ENCODE results near the gene SIAH2. TPM values are rescaled to one million over a fixed set of nuclear protein-coding genes. Genes with fewer than 3 reads are reported as not detected.

Gene SIAH2
- total RNA-seq, 1 experiment from 2014 or later: 20.7 TPM

DNA sequence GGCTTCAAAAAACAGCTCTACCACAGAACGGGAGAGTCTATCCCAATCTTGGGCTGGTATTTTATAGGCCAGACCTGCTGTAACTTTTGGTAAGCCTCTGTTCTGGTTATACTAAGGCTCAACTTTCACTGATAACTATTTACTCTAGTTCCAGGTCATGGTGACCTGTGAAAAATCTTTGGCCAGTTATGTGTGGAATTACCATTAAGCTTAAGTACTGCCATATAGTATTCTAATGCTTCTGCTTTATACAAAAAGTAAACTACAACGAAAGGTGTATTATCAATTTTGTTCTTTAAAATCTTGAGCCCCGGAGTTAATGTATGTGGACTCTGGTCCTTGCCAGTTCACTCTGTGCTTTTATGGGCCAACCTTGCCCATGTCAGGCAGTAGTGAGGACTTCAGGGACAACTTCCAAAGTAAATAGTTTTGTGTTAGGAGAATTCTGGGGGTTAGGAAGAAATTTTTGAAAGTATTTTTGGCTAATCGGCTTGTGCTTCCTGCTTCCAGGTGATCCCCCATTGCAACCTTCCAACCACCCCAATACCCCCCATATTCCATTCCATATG lies 6.4 kb downstream of the SIAH2 start:
- in situ Hi-C loops (cut with HindIII; ENCODE audit: low sequenced_read_pairs): no loop called here
- DNase-seq (ENCODE audit: low spot score): no peak

DNA sequence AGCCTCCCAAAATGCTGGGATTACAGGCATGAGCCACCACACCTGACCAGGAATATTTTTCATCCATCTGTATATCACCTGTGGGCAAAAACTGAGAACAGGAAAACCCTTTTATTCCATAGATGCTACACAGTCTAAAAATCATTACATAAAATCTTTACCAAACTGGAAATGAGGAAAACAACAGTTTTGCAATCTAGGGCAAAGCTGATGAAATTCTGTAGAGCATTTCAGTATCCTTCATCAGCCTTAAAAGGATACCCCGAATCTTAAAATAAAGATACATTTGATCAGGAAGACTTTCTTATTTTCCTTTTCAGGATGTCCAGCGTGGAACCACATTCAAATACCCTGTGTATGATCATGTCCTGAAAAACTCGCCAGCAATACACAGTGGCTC lies 7.1 kb downstream of the SIAH2 start:
- in situ Hi-C loops (cut with HindIII; ENCODE audit: low sequenced_read_pairs): no loop called here
- no peak for DNase-seq (ENCODE audit: low spot score)

DNA sequence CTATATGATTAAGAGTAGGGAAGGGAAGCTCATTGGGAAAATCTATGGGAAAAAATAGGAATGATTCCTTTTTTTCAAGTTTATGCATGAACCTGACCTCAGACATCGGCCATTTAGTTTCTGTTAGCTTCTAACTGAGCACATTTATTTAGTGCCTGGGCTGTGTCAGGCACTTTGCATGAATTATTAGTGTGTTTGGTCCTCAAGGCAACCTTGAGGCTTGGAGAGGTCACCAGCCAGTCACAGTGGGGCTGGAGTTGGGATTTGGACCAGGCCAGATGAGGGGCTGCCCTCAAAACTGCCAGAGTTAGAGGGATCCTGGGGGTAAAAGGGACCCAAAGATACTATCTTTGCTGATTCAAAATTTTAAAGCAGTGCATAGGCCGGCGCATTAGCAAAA lies 8.1 kb downstream of the SIAH2 start:
- DNase-seq (ENCODE audit: low spot score): no peak
- in situ Hi-C loops (cut with HindIII; ENCODE audit: low sequenced_read_pairs): no loop called here

DNA sequence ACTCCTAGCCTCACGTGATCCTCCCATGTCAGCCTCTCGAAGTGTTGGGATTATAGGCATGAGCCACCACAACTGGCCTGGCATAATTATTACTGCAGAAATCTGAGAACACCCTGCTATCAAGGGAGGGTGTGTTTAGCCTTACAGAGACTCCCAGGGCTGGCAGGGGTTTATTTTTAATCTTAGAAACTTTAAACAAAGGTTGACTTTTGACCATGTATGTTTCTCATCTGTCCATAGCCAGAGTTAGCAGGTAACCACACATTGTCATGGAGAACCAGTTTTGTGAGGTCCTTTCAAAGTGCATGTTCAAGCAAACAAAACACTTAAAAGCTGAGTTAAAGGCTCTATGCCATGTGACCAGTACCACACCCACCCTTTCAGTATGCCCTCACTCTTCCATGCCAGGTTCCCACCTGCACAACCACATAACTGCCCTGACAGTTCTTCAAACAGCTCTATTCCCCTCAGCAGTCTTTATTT lies 11.1 kb downstream of the SIAH2 start:
- DNase-seq (ENCODE audit: low spot score): no peak
- in situ Hi-C loops (cut with HindIII; ENCODE audit: low sequenced_read_pairs): no loop called here

DNA sequence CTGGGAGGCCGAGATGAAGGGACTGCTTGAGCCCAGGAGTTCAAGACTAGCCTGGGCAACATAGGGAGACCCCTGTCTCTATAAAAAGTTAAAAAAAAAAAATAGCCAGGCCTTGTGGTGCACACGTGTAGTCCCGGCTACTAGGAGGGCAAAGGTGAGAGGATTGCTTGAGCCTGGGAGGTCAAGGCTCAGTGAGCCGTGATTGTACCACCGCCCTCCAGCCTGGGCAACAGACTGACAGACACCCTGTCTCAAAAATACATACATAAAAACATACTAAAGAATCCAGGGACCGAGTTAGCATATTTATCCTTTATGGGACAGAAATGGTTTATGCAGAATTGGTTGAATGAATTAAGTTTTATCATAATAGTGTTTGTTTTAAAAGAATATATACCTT lies 13.7 kb downstream of the SIAH2 start:
- in situ Hi-C loops (cut with HindIII; ENCODE audit: low sequenced_read_pairs): no loop called here
- DNase-seq (ENCODE audit: low spot score): no peak

DNA sequence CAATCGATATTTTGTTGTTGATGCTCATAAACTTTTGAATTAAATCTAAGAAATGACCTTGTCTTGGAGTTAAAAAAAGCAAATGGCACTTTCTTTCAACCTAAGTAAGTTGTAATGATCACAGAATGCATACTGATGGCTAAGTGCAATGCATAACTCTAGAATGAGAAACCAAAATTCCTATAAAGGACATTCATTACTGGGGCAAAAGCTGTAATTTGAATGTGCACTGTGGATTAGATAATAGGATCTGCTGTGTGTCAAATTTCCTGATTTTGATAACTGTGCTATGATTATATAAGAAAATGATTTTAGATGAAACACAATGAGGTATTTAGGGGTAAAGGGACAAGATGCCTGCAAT lies 14.3 kb downstream of the SIAH2 start:
- in situ Hi-C loops (cut with HindIII; ENCODE audit: low sequenced_read_pairs): no loop called here
- DNase-seq (ENCODE audit: low spot score): no peak

DNA sequence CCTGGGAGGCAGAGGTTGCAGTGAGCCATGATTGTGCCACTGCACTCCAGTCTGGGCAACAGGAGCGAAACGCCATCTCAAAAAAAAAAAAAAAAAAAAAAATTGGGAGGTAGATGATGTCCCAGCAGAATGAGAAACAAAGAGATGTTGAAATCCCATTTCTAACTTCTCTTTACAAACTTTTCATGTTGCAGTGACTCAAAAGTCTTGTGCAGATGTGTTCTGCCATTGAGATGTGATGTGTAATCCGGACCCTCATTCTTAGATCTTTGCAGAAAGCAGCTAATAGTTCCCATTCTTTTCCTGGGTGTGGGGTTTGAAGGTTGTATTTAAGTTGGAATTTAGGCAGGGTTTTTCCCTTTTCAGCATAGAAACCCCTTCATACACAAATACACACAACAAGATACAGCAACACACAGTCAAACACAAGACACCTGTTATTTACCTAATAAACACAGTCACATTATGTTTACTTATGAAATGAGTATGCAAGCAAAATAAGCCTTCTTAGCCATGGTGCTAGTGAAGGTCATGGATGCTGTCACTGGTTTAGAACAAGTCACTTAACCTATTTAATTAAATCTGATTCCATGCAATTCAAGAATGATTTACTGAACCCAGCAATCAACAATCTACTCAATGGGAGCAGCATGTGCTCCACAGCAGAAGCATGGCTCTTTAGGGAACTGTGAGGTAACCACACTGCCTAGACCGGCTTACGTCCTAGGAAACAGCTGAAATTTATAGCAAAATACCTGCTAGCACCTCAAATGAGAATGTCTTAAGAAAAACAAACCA lies 14.9 kb downstream of the SIAH2 start:
- no peak for DNase-seq (ENCODE audit: low spot score)
- in situ Hi-C loops (cut with HindIII; ENCODE audit: low sequenced_read_pairs): no loop called here

DNA sequence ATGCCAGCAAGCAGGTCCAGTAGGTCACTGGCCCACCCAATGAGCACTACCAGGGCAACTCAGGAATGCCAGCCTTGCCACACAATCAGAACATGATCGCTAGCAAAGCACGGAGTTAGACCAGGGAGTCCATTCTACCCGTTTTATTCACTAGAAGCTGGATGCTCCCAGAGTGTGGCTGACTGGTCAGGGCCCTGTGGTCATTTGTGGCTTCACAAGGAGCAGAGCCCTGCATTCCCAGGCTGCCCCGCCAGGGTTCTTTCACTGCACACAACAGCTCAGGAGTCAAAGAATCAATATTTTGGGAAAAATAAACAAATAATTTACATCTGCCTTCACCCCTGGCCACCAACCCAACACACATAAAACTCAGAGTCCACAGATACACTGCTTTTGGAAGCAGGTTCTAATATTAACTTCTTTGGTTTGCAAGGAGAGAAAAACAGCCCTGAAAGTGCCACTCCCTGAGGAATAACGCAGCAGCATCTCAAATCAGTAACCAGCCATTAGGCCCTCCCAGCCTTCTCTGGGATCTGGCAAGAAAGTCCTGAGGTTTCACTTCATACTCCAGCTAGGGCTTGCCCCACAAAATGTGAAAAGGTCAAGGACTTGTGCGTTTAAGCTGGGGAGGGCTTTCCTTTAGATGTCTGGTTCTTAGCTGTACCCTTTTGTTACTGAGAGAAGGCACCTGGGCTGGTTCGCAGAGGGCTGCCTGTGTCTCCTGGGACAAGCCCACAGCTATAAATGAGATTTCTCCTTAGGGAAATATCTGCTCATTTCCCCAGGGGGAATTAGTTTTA lies 16.0 kb downstream of the SIAH2 start:
- in situ Hi-C loops (cut with HindIII; ENCODE audit: low sequenced_read_pairs): no loop called here
- no peak for DNase-seq (ENCODE audit: low spot score)

DNA sequence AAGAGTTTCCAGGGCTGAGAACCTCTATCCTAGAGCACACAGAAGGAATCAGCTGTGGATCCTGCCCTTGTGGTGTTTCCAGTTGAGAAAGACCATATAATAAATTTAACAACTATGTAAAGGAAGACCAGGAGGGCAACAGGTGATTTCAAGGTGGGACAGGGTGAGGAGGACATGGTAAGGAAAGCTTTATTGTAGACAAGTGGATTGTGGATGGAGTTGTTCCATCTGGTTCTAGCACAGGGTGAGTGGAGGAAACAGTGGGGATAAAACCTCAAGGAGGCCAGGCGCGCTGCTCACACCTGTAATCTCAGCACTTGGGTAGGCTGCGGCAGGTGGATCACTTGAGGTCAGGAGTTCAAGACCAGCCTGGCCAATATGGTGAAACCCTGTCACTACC lies 17.1 kb downstream of the SIAH2 start:
- in situ Hi-C loops (cut with HindIII; ENCODE audit: low sequenced_read_pairs): no loop called here

DNA sequence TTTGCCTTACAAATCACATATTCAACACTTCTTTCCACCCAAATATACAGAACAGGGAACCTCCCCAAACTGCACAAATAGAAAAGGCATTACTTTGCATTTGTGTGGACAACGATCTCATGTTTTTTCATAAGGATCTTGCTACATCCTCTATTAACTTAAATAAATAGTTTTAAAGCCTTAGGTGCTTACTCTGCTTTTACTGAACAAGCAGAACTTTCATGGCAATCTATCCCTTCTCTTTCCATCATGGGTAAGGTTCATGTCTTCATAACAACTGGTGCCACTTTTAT lies 18.1 kb downstream of the SIAH2 start:
- in situ Hi-C loops (cut with HindIII; ENCODE audit: low sequenced_read_pairs): no loop called here
- DNase-seq (ENCODE audit: low spot score): no peak

More for the DNA sequence above, 17.1 kb downstream of the SIAH2 start:
- DNase-seq (ENCODE audit: low spot score): no peak

DNA sequence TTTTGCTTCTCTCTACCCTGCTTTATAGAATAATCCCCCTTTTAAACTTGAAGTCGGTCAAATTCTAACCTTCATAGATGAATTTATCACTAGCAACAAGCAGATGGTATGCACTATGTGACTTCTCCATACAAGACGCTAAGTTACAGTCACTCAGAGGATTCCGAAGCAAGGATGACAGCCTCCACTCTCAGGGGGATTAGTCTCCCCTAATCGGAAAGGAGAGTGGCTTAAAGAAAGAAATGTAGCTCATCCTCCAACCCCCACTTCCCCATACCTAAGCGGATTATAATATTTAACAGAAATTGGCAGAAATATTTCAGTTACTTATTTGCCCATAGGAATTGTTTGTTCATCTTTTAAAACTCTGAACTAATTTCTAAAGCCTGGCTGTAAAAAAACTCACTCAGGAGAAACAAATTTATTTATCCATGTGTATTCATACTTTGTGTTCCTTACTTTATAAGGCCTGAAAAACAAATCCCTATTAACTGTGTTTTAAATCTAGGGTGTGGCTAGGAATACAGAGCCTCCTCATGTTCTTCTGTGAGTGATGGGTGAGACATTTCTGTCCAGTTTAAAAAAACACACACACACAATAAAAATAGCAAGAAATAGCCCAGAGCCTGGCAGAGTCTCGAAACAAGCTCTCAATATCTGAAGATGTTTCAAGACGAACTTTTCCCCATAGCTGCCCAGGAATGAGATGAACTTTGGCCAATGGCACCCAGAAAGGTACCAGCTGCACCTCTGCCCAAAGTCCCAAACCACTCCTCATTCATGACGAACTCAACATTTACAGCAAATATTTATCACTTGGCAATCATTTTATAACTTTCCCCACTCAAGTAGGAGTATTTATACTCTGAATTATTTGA lies 18.7 kb downstream of the SIAH2 start:
- in situ Hi-C loops (cut with HindIII; ENCODE audit: low sequenced_read_pairs): no loop called here
- no peak for DNase-seq (ENCODE audit: low spot score)

DNA sequence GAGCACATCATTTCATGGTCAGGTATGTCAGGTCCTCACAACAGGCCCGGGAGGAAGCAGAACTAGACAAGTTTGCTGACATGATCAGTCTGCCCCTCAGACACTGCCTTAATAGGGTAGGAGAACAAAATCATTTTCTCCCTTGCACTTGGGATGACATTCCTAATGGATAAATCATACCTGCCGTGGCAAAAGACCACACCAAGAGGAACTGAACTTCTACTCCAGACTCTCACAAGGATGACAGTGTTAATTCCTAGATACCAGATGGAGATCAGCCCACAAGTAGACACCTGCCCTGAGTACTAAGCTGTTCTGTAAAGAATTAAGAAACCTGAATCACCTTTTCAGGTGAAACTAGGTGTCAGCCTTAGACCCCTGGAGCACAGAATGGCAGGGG lies 19.5 kb downstream of the SIAH2 start:
- in situ Hi-C loops (cut with HindIII; ENCODE audit: low sequenced_read_pairs): no loop called here
- DNase-seq (ENCODE audit: low spot score): no peak

DNA sequence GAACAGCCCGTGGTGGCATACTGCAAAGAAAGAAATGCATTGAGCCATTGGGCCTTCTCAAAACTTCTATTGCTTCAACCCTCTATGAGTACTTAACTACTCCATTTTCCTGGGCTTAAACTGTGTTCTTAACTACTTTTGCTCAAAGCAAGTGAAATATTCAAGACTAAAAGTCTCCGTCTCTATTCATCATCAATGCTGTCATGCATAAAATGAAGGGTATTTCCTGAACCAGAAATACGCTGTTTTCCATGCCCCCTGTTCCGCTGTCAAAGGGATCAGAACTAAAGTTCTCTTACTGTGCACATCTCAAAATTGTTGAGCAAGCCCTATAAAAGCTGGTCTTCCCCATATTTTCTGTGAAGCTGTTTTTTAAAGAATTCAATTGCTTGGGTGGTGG lies 20.3 kb downstream of the SIAH2 start:
- in situ Hi-C loops (cut with HindIII; ENCODE audit: low sequenced_read_pairs): no loop called here
- no peak for DNase-seq (ENCODE audit: low spot score)

DNA sequence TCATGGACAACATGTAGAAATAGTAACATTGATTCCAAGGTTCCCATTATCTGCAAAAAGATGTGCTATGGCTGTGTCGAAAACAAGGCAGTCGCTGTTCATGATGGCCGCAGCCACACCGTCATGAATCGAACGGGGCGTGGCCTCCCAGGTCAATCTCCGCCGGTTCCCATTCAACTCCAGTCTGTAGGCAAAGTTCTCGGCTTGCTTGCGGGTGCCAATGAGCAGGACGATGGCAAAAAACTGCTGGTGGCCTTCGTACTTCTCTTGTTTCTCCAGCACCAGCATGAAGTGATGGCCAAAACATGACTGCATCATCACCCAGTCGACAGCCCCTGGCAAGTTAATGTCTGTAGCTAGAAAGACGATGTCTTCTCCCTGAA lies 20.8 kb downstream of the SIAH2 start:
- in situ Hi-C loops (cut with HindIII; ENCODE audit: low sequenced_read_pairs): no loop called here
- DNase-seq (ENCODE audit: low spot score): no peak

DNA sequence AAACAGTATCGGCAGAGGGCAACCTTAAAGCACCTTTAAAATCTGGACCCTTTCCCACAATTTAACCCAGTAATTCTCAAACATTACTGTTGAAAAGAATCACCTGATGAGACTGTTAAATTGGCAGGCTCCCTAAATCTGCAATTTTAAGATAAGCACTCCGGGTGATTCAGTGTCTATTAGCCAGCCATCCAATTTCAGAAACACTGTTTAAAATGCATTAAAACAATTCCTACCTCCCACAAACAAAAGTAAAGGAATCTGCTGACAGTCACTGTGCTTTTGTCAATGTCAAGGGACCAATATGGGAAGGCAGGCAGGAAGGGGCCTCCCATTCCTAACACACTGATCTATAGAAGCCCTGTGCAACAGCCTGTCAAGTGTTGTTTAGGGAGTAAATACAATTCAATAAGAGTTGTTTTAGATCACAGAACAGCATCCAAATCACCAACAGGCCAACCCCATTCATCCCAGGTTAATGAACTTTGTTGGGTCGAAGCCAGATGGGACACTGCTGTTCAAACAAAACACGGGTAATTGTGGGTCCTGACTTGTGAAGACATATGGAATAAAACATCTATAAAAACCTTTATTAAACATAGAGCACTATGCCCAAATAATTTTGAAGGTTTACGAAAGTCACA lies 21.4 kb downstream of the SIAH2 start:
- no peak for DNase-seq (ENCODE audit: low spot score)
- in situ Hi-C loops (cut with HindIII; ENCODE audit: low sequenced_read_pairs): no loop called here

DNA sequence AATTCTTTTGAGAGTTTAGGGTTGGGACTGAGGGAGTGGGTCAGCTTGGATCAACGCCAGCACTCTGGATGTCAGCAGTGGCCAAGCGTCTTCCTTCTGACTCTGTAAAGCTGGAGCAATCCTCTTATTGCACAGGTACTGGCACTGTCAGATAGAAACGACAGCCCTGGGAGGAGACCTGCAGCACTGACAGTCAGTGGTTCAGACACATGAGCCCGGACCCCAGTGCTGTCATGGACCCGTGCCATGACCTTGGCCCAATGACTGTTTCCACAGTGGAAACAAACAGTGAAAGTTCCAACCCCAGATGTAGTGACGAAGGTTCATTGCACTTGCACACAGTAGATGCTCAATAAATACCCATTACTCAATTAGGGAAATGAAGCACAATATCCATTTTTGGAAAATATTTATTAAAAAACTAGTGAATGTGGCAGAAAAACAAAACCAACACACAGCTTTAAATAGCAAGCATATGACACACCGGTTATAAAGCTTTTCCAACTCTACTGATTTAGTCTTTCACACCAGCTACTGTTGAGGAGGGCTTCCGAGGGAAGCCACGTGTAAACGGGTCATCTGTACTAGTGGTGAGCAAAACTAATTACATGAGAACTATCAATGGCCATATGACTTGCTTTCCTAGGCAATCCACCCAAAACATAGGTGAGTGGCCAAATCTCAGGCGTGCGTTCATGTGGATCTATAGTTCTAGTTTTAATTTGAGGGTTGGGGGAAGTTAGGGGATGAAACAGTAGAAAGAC lies 22.1 kb downstream of the SIAH2 start:
- in situ Hi-C loops (cut with HindIII; ENCODE audit: low sequenced_read_pairs): no loop called here
- DNase-seq (ENCODE audit: low spot score): no peak

DNA sequence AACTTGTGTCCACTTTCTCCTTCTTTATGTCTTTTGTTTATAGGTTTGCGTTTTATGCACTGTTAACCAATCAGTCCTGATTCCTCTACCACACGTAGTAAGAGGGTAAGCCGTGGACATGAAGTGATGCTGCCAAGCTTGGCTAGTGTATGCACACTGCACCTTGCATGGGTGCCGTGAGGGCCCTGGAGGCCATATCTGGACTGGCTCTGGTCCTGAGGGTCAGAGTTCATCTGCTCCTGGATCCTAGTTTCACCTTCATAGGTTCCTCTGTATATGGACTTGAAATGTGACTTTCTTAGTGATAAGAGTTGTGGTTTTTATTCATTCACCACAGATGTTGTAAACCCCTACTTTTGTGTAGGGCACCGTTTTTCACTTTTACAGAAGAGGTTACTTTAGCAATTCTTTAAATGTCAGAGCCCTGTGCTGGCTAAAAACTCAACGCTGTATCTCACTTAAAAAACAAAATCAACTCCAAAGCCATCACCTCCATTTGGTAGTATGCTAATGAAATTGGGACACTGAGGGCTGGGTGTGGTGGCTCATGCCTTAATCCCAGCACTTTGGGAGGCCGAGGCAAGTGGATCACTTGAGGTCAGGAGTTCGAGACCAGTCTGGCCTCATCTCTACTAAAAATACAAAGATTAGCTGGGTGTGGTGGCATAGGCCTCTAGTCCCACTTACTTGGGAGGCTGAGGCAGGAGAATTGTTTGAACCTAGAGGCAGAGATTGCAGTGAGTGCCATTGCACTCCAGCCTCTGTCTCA lies 22.9 kb downstream of the SIAH2 start:
- no peak for DNase-seq (ENCODE audit: low spot score)
- in situ Hi-C loops (cut with HindIII; ENCODE audit: low sequenced_read_pairs): no loop called here

Data from G401 (cell line).